ENCODE data around the gene PRPF6. TPM values are rescaled to one million over a fixed set of nuclear protein-coding genes. Genes with fewer than 3 reads are reported as not detected.

Gene PRPF6
- total RNA-seq, 2 donors from 2014 or later = 32.9 to 43.6 TPM

DNA sequence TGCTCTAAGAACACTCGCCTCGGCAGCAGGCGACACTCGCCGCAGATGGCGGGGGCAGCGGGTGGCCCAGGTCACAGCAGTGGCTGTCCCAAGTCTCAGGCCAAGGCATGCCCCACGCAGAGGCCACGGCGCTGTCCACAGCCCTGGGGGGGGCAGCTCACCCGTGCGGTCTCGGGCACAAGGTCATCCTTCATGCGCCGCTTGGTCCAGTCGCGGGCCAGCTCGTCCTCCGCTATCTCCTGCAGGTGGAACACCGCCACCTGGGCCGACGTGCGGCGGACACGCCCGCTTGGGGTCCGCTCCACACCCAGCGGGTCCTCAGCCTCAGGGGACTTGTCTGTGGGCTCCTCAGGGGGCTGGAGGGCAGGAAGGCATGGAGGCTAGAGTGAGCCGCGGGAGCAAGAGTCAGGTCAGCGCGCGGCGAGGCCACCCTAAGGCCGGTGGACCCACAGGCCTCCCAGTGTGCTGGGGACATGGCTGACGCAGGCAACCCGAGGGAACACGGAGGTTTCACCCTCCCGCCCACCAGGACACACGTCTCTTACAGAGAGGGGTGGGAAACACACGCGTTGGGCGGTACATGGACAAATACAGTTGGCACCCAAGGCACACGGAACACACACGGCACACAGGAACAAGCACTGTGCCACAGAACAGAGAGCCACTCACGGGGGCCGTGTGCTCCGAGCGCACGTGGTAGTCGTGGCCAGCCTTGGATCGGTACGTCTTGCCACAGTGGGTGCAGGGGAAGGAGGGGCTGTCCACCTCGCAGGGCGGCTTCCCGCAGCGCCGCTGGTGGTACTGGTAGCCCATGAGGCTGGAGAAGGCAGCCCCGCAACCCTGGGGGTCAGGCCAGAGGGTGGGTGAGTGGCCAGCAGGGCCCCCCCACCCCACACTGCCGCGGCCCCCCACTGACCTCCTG is 18.2 kb upstream of the PRPF6 start:
- H3K9me3 ChIP-seq = no peaks in the 10 kb centered on the region
- no peak for DNase-seq (ENCODE audit: low spot score)
- peaks cover 38% of the 10 kb centered on the region for H3K36me3 ChIP-seq
- TF ChIP-seq CTCF (IDR thresholded peaks at IDR 0.05) = no peak
- no peak overlapping the region for H3K27ac ChIP-seq
- no peak overlapping the region for H3K4me3 ChIP-seq
- H3K27me3 ChIP-seq = no peaks in the 10 kb centered on the region
- H3K4me1 ChIP-seq = peaks cover 0 to 4% of the 10 kb centered on the region in 2 donors

DNA sequence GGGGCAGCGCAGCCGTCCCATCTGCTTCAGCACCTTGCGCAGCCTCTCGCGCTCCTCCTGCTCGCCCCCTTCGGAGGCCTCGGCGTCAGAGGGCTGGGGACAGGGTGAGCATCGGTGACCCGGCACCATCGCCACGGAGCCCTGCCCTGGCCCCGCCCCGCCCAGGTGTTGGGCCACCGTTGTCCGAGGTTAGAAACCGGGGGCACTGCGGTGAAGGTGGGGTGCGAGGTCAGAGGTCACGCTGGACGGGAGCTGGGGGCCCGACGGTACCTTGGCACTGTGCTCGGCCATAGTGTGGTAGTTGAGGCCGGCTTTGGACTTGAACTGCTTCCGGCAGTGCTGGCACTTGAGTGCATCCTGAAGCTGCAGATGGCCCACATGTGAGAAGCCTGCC is 17.6 kb upstream of the PRPF6 start:
- no peaks in the 10 kb centered on the region for H3K9me3 ChIP-seq
- DNase-seq (ENCODE audit: low spot score) = no peak
- no peak for TF ChIP-seq CTCF (IDR thresholded peaks at IDR 0.05)
- no peaks in the 10 kb centered on the region for H3K27me3 ChIP-seq
- peaks cover 0 to 4% of the 10 kb centered on the region in 2 donors for H3K4me1 ChIP-seq
- H3K4me3 ChIP-seq = no peak overlapping the region
- H3K27ac ChIP-seq = no peak overlapping the region
- peaks cover 38% of the 10 kb centered on the region for H3K36me3 ChIP-seq

GRCh38 chr20:63963784-63964301 is 17.1 kb upstream of the PRPF6 start:
- H3K36me3 ChIP-seq = peaks cover 38% of the 10 kb centered on the region
- H3K4me1 ChIP-seq = peaks cover 0 to 9% of the 10 kb centered on the region in 2 donors
- no peaks in the 10 kb centered on the region for H3K9me3 ChIP-seq
- TF ChIP-seq CTCF (IDR thresholded peaks at IDR 0.05) = no peak
- no peak overlapping the region for H3K27ac ChIP-seq
- DNase-seq (ENCODE audit: low spot score) = no peak
- H3K27me3 ChIP-seq = no peaks in the 10 kb centered on the region
- H3K4me3 ChIP-seq = no peak overlapping the region

DNA sequence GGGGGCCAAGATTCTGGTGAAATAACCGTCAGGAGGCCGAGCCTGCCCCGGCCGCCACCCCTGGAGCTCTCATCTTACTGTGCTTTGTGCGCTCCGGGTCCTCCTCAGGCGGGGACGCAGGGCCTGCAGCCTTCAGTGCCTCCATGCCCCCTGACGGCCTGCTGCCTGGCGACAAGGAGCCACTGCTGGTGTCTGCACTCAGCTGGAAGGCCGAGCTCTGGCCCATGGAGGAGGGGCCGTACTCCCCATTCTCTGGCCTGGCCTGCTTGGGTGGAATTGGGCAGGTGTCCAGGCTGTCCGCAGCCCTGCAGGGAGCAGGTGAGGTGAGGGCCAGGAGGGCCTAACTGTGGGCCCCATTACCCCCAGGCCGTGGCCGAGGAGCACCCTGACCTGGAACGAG is 16.5 kb upstream of the PRPF6 start:
- no peak for DNase-seq (ENCODE audit: low spot score)
- H3K4me3 ChIP-seq = no peak overlapping the region
- H3K9me3 ChIP-seq = no peaks in the 10 kb centered on the region
- peaks cover 35% of the 10 kb centered on the region for H3K36me3 ChIP-seq
- TF ChIP-seq CTCF (IDR thresholded peaks at IDR 0.05) = no peak
- no peak overlapping the region for H3K27ac ChIP-seq
- H3K4me1 ChIP-seq = peaks cover 0 to 13% of the 10 kb centered on the region in 2 donors
- no peaks in the 10 kb centered on the region for H3K27me3 ChIP-seq

- Histone ChIP-seq H3K4me3 (no peak overlapping the region), H3K27me3 (no peaks in the 10 kb centered on the region), H3K27ac (no peak overlapping the region), H3K4me1 (peaks cover 0 to 20% of the 10 kb centered on the region in 2 donors), H3K9me3 (no peaks in the 10 kb centered on the region), H3K36me3 (peaks cover 28% of the 10 kb centered on the region)
- no peak for DNase-seq (ENCODE audit: low spot score)
- no peak for TF ChIP-seq CTCF (IDR thresholded peaks at IDR 0.05)
Measured at GRCh38 chr20:63966172-63966943, 14.6 kb upstream of the PRPF6 start.
